COR-L47 (cell line): Measurements from ENCODE around the gene ADARB1.

ENCODE experiments used
- DNase-seq: peaks from one replicate; lab custom pipeline; 2025; lab: John Stamatoyannopoulos, UW

The ADARB1 gene

DNA sequence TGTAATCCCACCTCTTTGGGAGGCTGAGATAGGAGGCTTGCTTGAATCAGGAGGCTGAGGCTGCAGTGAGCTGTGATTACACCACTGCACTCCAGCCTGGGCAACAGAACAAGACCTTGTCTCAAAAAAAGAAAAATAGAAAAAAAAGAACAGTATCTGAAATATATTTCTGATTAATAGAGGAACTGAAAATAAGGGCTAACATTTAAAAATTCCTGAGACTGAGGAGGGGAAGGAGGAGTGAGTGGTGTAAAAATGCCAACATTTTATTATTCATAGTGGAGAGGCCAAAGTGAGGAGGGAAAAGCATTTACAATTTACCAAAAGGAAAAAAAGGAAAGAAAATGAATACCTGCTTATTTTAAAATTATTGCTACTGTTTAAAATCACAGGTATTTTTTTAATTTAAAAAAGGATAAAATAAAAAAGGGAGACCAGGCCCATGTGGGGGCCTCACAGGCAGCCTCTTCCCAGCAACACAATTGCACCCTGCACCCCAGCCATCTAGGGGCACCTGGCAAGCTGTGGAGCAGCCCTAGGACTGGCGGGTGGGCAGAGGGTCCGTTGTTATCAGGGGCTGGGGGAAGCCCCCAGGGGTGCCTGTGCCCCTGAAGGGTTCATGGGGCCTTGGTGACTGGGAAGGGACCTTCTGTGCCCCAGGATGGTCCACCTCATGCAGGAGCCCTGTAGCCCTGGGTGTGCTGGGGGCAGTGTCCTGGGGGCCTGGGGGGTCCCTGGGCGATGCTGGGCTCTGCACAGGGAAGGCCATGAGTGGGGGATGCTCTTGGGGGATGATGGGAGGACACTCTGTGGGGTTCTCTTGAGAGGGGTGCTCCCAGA, 34.8 kb upstream of the ADARB1 start:
- DNase-seq, result no peak

DNA sequence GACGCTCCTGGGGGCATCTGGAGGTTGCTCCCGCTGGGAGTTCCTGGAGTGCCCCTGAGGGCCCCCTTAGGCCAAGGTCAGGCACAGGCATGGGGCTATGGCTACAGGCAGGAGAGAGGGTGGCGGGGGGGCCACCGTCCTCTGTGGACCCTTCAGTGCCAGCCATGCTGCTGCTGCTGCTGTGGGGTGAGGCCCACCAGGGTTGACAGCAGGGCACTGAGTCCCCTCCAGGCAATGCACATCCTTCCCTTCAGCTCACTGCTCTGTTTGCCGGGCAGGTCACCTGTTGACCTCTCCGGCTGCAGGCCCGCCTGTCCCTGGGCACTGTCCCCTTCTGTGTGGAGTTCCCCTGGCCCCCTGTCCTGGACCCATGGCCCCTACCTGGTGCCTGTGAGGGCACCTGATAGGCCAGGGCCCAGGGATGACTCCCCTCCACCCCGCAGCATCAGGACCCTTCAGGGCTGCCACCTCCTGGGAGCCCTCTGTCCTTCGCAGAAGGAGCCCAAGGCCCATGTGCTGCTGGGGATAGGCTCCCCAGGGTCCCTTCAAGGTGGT, 34.1 kb upstream of the ADARB1 start:
- DNase-seq, result no peak

DNA sequence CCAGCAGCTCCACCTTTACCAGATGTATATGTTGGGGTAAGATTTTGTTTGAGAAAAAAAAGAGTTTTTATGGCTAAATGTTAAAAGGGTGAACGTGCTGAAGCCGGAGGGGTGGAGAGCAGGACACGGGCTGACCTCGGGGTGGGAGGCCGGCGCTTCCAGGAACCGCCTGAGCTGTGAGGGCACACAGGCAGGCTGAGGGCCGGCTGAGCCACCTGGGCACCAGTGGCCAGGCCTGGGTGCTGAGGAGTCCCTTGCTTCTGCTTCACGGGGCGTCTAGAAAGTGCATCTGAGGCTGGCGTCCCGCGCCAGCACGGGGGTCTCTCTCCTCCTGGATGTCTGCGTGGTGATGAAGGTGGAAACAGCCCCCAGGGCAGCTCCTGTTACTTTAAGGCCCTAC, 33.6 kb upstream of the ADARB1 start:
- DNase-seq, result no peak

DNA sequence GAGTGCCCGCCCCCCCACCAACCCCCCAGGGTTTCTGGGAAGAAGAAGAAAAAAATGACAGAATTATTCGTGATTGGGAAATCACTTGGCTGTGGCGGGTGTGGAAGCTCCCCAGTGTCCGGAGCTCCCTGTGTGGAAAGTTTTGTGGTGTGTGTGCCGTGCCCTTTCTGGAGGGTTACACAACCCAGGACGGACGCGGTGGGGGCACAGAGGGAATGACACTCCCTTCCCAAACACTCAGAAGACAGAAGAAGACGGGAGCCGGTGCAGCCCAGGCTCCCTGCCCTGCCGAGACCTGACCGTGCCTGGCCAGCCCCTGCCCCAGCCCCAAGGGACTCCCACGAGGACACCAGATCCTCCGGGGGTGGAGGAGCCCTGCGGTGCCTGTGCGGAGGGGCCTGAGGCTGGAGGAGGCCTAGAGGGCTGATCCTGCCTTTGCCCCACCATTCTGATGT, 33.0 kb upstream of the ADARB1 start:
- DNase-seq, result no peak

DNA sequence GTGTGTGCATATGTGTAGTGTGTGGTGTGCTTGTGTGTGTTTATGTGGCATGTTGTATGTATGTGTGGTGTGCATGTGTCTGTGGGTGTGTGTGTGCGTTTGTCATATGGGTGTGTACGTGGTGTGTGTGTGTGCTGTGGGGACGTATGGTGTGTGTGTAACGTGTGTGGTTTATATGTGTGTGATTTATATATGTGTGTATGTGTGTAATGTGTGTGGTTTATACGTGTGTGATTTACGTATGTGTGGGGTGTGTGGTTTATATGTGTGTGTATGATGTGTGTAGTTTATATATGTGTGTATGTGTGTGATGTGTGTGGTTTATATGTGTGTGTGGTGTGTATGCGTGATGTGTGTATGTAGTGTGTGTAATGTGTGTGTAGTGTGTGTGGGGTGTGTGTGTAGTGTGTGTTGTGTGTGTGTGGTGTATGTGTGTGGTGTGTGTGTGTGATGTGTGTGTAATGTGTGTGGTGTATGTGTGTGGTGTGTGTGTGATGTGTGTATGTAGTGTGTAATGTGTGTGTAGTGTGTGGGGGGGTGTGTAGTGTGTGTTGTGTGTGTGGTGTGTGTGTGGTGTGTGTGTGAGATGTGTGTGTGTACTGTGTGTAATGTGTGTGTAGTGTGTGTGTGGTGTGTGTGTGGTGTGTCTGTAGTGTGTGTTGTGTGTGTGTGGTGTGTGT, 32.3 kb upstream of the ADARB1 start:
- DNase-seq, result no peak

DNA sequence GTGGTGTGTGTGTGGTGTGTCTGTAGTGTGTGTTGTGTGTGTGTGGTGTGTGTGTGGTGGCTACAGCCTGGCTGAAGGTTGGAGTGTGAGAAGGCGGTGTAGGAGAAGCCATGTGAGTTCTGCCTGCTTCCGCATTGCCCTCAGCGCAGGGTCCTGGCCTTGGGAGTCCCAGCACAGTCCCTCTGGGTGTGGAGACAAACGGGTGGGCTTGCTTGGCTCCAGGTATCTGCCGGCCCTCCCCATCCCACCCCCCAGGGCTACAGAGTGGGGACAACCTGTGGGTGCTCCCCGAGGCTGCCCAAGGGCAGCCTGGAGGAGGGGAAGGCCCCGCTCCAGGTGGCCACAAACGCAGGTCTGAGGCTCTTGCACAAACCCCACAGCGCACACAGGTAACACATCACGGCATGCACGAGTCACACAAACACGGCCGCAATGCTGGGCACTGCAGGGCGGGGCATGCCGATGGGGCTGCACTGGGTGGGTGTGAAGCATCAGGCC, 31.7 kb upstream of the ADARB1 start:
- DNase-seq, result no peak

DNA sequence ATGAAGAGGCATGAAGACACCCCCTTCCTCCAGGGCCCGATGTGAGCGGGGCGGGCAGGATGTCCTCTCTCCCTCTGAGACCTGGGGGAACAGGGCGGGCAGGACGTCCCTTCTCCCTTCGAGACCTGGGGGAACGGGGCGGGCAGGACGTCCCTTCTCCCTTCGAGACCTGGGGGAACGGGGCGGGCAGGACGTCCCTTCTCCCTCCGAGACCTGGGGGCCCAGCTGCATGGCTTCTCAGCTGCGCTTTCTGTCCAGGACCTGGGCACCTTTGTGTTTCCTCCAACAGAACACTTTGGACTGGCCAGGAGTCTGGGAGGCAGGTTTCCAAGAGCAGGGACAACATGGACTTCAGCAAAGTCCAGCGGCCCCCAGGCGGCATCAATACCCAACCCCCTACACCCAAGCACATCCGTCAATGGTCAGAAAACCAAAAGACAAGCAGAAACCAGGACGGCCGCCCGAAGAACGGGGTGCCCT, 30.8 kb upstream of the ADARB1 start:
- no peak for DNase-seq

DNA sequence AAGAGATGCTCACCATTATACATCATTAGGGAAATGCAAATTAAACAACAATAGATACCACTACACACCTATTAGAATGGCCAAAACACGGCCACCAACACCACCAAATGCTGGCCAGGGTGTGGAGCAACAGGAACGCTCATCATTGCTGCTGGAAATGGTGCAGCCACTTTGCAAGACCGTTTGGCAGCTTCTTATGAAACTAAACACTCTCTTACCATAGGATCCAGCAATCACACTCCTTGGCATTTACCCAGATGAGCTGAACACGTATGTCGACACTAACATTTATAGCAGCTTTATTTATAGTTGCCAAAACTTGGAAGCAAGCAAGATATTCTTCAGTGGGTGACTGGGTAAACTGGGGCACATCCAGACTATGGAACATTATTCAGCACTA, 28.9 kb upstream of the ADARB1 start:
- no peak for DNase-seq

DNA sequence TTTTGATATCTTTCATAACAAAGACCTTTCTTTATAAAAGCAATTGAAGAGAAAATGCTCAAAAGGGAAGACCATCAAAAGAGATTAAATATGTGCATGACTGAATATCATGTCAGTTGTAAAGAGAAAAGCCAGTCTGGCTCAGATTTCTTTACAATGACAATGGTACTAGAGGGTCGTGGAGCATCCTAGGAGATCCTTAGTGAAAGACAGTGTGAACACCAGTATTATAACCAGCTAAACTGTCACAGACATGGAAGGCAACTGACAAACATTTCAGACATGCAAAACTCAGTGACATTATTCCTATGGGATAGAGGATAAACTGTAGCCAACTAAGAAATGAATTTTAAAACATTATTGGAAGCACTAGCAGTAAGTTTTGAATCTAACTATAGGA, 27.1 kb upstream of the ADARB1 start:
- no peak for DNase-seq

DNA sequence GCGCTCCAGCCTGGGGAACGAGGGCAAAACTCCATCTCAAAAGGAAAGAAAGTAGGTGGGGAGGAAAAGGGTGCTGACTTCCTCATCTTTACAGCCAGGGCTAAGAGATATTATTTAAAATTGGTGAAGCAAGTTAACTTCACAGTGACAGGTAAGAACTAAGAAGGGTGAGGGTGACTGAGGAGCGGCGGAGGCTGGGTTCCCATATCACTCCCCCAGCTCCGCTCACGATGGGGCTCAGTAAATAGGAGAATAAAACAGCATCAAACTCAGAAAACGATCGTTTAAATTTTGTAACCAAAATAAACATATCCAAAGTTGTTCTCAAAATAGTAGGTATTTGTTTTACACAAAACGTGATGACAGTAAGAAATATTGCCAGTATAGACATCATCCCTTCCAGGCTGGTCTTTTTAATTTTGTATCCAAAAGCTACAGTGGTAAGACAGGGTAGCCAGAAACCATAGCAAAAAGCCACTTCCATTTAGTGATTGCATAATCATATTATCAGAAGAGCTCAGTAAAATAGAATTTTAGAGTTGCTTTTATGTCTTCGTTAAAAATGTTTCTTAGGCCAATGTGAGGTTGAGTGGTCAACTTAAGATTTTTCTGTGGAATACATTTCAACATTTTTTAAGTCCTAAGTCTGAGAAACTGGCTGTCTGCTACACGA, 26.2 kb upstream of the ADARB1 start:
- DNase-seq, result no peak

DNA sequence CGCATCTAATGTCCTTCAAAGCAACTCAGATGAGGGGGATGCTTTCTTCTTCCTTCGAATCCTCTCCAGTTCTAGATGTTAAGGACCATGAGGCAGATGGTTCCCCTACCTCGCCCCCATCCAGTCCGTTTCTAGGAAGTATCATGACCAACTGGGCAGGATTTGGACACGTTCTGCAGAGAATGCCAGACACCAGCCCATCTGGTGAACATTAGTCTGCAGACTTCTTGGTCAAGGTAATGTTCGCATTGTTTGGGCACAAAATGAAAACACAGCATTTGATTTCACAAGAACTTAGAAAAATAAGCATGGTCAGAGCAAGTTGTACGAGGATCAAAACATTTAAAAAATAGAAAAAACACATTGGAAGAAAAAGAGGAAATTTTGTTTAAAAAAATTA, 25.4 kb upstream of the ADARB1 start:
- no peak for DNase-seq

DNA sequence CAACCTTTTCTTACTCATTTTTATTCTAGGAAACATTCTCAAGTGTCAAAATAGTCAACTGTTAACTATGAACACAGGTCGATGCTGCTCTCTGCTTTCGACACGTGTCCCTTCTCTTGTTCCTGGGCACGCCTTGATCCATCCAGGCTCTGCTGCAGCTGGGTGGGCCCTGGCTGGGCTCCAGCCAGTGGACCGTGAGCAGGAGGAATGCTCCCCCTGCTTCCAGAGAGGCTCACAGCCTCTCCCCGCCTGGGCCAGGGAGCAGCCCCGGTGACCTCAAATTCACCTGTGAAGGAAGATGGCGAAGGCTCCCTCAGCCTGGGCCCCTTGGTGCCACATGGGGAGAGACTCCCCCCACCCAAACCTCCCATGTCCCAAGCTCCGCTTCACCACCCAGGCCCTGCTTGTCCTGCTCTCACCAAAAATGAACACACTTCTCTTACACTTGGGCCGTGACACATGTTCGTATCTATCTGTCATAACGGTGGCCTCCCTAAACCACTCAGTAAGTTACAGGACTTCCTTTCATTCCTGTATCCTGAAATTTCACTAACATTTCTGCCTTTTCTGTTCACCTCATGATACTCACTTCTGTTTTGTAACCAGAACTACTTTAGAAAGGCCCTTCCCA, 24.6 kb upstream of the ADARB1 start:
- no peak for DNase-seq

DNA sequence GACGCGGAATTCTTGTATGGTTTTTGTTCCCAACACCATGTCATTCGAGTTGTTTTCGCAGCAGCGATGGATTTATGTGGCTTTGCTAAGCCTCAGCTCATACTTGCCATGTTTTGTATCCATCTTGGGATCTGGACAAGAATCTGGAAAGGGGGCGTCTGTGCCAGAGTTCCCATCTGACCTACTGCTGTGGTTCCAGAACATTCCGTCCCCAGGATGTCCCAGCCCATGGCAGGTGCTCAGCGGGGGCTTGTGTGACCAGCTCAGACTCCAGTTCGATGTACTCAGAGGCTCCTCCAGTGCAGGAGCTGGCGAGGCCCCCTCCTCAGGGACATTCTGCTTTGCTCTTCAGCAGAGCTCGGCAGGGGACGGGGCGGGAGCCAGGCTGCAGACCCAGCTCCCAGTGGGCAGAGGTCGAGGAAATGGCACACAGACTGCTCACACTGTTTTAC, 24.0 kb upstream of the ADARB1 start:
- DNase-seq, result no peak

DNA sequence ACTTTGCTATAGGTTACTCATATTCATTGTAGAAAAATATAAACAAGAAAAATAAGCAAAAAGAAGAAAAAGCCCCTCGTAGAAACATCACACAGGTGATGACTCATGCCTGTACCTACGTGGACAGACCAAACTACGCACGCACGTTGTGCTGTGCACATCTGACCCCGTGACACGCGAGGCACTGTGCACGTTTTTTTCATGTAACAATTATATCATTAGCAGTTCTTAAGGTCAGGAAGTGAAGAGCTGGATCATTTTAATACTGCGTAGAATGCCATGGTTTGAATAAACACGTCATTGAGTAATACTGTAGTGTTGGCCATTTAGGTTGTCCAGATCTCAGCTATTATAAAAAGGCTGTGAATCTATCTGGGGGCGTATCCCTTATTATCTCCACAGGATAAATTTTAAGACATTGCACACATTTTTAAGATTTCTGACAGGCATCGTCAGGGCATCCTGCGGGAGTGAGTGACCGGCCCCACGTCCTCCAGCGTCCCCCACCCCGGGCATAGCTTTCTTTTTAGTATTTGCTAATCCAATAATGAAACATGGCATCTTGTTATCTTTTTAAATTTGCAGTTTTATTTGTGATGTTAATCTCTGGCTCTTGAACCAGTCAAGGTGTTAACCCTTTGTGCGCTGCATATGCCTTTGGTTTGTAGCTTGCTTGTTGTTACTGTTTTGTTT, 23.4 kb upstream of the ADARB1 start:
- no peak for DNase-seq

DNA sequence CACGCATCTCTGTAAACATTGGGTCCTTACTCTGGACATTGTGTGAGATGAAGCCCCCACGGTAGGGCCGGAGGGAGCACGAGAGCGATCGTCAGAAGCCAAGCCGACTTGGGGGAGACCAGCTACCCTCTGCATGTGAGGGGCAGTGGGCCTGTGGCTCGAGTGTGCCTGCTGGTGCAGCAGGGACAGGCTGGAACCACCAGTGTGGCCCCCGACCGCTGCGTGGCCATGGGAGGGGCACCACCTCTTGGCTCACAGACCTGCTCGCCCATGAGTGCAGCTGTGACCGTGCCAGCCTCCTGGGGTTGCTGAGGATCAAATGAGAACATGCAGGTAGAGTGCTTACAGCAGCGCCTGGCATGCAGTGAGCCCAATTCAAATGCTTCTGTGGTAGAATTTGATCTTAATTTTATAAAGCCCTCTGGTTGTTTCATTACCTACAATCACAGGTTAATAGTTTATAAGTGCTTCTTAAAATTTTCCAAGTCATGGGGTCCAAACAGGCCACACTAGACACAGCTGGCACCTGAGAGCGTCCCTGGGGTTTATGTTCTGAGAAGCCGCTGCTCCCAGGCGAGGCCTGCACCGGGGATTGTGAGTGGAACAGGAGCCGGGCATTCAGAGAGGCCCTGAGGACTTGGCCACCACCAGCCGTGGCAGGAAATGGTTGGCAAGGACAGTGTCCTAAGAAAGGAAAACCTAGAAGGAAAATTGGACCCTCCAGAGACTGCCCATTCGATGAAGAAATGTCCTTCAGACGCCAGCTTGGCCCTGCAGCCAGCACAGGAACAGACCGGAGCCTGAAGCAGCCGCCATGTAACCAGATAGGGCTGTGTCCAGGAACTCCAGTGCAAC, 22.6 kb upstream of the ADARB1 start:
- DNase-seq, result no peak

DNA sequence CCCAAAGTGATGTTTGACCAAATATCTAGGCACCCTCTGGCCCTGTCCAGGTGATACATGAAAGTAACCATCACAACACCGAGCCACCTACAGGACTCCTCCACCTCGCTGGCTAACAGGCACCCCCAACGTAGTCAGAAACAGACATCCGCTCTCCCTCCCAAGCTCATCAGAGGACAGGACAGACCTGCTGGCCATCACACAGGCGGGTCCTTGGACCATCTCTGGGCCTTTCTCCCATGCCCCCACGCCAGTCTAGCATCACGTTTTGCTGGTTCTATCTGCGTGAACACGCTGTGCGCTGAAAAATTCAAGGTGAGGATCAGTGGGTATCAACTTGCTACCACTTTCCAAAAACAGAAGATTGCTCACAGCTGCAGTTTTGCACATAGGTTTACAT, 21.4 kb upstream of the ADARB1 start:
- DNase-seq, result no peak

DNA sequence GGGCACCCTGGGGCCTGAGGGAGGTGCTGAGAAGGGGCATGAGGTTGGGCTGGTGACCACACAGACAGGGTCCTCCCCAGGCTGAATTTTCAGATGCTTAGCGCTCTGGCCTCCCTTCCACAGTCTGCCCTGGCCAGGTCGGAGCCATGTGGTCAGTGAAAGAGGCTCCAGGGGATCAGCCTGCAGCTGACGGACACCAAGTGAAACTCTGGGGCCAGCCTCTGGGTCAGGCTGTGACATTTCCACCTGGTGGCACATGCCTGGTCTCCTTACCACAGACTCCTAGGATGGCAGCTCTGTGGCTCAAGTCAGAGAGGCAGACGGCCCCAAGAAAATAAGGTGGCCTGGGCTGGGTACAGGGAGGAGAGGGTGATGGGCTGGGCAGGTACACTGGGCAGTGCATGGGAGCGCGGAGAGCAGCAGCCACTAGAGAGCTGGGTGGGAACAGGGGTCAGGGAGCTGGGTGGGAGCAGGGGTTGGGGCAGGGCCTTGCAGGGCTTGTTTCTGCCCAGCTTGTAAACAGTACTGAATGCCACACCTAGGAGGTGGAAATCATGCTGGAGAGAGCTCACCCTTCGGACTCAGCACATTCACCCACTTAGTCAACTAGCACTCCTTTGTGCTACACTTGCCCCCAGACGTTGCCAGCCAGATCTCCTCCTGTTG, 20.7 kb upstream of the ADARB1 start:
- no peak for DNase-seq

DNA sequence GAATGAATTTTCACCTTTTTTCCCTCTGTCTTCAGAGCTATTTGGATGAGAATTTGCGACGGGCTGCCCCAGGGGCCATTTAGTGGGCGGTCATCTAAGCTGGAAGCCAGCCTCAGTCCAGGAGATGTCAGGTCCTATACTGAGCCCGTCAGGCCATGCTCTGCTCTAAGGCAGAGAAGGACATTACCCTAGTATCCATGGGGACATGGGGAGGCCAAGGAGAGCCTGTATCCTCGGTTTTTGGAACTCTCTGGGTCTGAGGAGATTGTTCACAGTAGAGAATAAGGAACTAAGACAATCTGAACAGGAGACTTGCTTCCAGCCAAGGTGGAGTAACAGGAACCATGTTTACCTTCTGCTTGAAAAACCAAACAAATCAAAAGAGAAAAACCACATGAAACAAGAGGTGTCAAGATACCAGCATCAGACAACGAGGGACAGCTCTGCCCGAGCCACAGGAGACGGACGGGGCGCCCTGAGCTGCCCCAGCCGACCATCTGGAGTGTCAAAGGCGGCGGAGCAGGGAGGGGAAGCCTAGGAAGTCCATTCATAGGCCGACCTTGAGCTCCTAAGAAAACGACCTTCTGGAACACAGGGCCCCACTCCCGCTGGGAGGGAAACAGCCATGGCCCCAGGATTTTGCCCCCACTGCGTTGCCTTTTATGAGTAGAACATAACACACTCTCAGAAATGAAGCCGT, 20.0 kb upstream of the ADARB1 start:
- no peak for DNase-seq
